ENCODE data around the gene FNDC3A.
"Not testable (repeated sequence)": the region's sequence is repeated elsewhere in the genome, so short reads cannot be mapped to it uniquely, and the experiment has no call there.

Gene FNDC3A

GRCh38 chr13:49062297-49062896 is 86.7 kb downstream of the FNDC3A start:
- CTCF ChIA-PET, result interaction anchor here (1.3 kb wide), 1 partner anchor 10 kb away, joined by 4 read pairs; no protein-coding TSS in a partner anchor
- DNase-seq (ENCODE audit: extremely low spot score), result no peak
- POLR2A ChIA-PET, result no interaction called here
- no peak for TF ChIP-seq CTCF (IDR thresholded peaks at IDR 0.05; ENCODE audit: control extremely low read depth, extremely low read depth, low read depth, missing control alignments)

- TF ChIP-seq CTCF (IDR thresholded peaks at IDR 0.05; ENCODE audit: control extremely low read depth, extremely low read depth, low read depth, missing control alignments), result no peak
- DNase-seq (ENCODE audit: extremely low spot score), result no peak
- ChIA-PET CTCF (interaction anchor here (1.1 to 1.3 kb wide), 4 partner anchors 9 to 42 kb away, joined by 3 to 4 read pairs (median 4); no protein-coding TSS in a partner anchor), POLR2A (no interaction called here)
These were observed 87.3 kb downstream of the FNDC3A start for GRCh38 chr13:49063011-49063410.

- CTCF ChIA-PET, result interaction anchor here (1.1 to 1.3 kb wide), 5 partner anchors 9 to 42 kb away, joined by 3 to 4 read pairs (median 3); no protein-coding TSS in a partner anchor
- POLR2A ChIA-PET, result no interaction called here
- no peak for TF ChIP-seq CTCF (IDR thresholded peaks at IDR 0.05; ENCODE audit: control extremely low read depth, extremely low read depth, low read depth, missing control alignments)
- DNase-seq (ENCODE audit: extremely low spot score), result no peak
These were observed 87.8 kb downstream of the FNDC3A start for GRCh38 chr13:49063497-49063896.

- POLR2A ChIA-PET, result no interaction called here
- CTCF ChIA-PET, result interaction anchor here (0.9 to 1.3 kb wide), 6 partner anchors 13 to 43 kb away, joined by 3 to 4 read pairs (median 3); no protein-coding TSS in a partner anchor
These were observed 88.8 kb downstream of the FNDC3A start for GRCh38 chr13:49064476-49064875.

DNA sequence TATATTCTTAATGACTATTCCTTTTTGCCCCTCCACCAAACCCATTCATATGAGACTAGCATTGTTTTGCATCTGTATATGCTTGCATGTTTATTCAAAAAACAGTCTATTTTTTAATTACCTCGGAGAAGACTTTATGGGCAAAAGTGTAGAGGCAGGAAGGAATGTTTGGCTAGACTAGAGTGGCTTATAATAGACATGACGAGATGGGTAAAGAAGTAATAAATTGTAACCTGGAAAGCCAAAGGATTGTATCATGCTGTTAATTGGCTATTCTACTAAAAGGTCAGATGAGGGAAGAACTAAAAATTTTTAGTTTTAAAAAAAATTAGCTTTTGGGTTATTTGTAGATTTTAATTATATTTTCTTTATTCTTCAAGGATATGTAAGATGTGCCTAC is 91.1 kb downstream of the FNDC3A start:
- POLR2A ChIA-PET, result no interaction called here
- DNase-seq (ENCODE audit: extremely low spot score), result no peak
- TF ChIP-seq CTCF (IDR thresholded peaks at IDR 0.05; ENCODE audit: control extremely low read depth, extremely low read depth, low read depth, missing control alignments), result no peak
- CTCF ChIA-PET, result no interaction called here

More at GRCh38 chr13:49064476-49064875, 88.8 kb downstream of the FNDC3A start:
- DNase-seq (ENCODE audit: extremely low spot score), result no peak
- no peak for TF ChIP-seq CTCF (IDR thresholded peaks at IDR 0.05; ENCODE audit: control extremely low read depth, extremely low read depth, low read depth, missing control alignments)

DNA sequence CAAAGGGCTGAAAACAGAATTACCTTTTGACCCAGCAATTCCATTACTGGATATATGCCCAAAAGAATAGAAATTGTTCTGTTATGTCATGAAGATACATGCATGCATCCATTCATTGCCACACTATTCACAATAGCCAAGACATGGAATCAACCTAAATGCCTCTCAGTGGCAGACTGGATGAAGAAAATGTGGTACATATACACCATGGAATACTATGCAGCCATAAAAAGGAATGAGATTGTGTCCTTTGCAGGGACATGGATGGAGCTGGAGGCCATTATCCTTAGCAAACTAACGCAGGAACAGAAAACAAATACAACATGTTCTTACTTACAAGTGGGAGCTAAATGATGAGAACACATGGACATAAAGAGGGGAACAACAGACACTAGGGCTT is 92.8 kb downstream of the FNDC3A start:
- DNase-seq (ENCODE audit: extremely low spot score); POLR2A ChIA-PET: not testable (repeated sequence)
- CTCF ChIA-PET, result interaction anchor here (1.2 kb wide), 1 partner anchor 47 kb away, joined by 3 read pairs; no protein-coding TSS in a partner anchor

DNA sequence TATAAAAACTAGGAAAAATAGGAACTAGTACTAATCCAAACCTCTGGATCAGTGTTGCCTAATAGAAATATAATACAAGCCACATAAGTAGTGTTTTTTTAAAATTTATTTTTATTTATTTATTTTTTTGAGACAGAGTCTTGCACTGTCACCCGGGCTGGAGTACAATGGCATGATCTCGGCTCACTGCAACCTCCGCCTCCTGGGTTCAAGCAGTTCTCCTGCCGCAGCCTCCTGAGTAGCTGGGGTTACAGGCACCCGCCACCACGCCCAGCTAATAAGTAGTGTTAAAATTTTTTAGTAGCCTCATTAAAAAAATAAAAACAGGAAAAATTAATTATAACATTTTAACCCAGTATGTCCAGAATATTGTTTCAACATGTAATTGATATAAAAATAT is 94.3 kb downstream of the FNDC3A start:
- DNase-seq (ENCODE audit: extremely low spot score); POLR2A ChIA-PET: not testable (repeated sequence)
- CTCF ChIA-PET, result interaction anchor here (0.8 to 1.3 kb wide), 2 partner anchors 9 to 12 kb away, joined by 4 read pairs; no protein-coding TSS in a partner anchor

All from GM10248 (cell line).